PFSK-1 (cell line): ENCODE measurements around the gene MSI1.

Experiments used
- FOXP2 ChIP-seq: optimal IDR thresholded peaks from 2 replicates; pipeline ENCODE3; 2011; ENCODE audit warnings: borderline replicate concordance, control low read depth, inconsistent platforms; ENCODE audit not compliant: insufficient read depth; ENCODE audit errors: extremely low read length, extremely low read depth
- POLR2AphosphoS5 ChIP-seq: IDR thresholded peaks from 2 replicates; pipeline ENCODE4 v1.6.1; 2012; ENCODE audit warnings: low read depth, mild to moderate bottlenecking, control low read depth, low read length, moderate library complexity
- REST ChIP-seq, 2 experiments: IDR thresholded peaks; 2 replicates each; pipeline versions ENCODE4 v1.6.1 to v1.8.0; 2011 to 2012; ENCODE audit warnings: low read depth in 2 of 2, low read length in 2 of 2, control low read depth in 1 of 2, inconsistent platforms in 1 of 2, mild to moderate bottlenecking in 1 of 2, moderate library complexity in 1 of 2; ENCODE audit not compliant: insufficient read depth in 1 of 2
- SIN3A ChIP-seq: IDR thresholded peaks from 2 replicates; pipeline ENCODE4 v1.6.1; 2012; ENCODE audit warnings: mild to moderate bottlenecking, low read length, moderate library complexity, borderline replicate concordance; ENCODE audit not compliant: insufficient read depth
- TAF1 ChIP-seq: IDR thresholded peaks from 2 replicates; pipeline ENCODE4 v1.6.1; 2012; ENCODE audit warnings: low read length, control low read depth, borderline replicate concordance; ENCODE audit not compliant: insufficient read depth

The MSI1 gene

GRCh38 chr12:120352117-120352516 lies 16.8 kb downstream of the MSI1 start:
- TF ChIP-seq POLR2AphosphoS5 (no peak), TAF1 (no peak)

GRCh38 chr12:120350576-120351350 lies 18.2 kb downstream of the MSI1 start:
- no peak for TF ChIP-seq REST (IDR thresholded peaks at IDR 0.05; ENCODE audit: insufficient read depth in 1 of 2, low read depth in 2 of 2, low read length in 2 of 2)
- no peak for TF ChIP-seq TAF1
- no peak for TF ChIP-seq SIN3A
- TF ChIP-seq FOXP2, result no peak
- TF ChIP-seq POLR2AphosphoS5, result no peak

- no peak for TF ChIP-seq REST (IDR thresholded peaks at IDR 0.05; ENCODE audit: insufficient read depth in 1 of 2, low read depth in 2 of 2, low read length in 2 of 2)
Measured at GRCh38 chr12:120347766-120348165, 21.2 kb downstream of the MSI1 start.

GRCh38 chr12:120346681-120347080 lies 22.3 kb downstream of the MSI1 start:
- TF ChIP-seq POLR2AphosphoS5 (no peak), FOXP2 (no peak), SIN3A (no peak), TAF1 (no peak), REST (IDR thresholded peaks at IDR 0.05; ENCODE audit: insufficient read depth in 1 of 2, low read depth in 2 of 2, low read length in 2 of 2) (no peak)

GRCh38 chr12:120346031-120346430 lies 22.9 kb downstream of the MSI1 start:
- TF ChIP-seq SIN3A, result no peak
- TF ChIP-seq POLR2AphosphoS5, result no peak
- TF ChIP-seq TAF1, result no peak
- TF ChIP-seq FOXP2, result no peak
- TF ChIP-seq REST (IDR thresholded peaks at IDR 0.05; ENCODE audit: insufficient read depth in 1 of 2, low read depth in 2 of 2, low read length in 2 of 2), result no peak
